Testis (tissue), 3 donors: ENCODE results near the gene COL11A1. TPM values are rescaled to one million over a fixed set of nuclear protein-coding genes. Genes with fewer than 3 reads are reported as not detected.

Experiments
- DNase-seq: peaks from one replicate; pipeline ENCODE4 v3.0.0-alpha.2; 2019
- H3K27ac ChIP-seq, 2 donors: fragments of 200-600 bp; sonication (generic); one replicate each; pipeline ENCODE4 v1.5.1; 2019
- H3K27me3 ChIP-seq: fragments of 200-600 bp; sonication (generic); one replicate; pipeline ENCODE4 v1.5.1; 2019
- H3K36me3 ChIP-seq: fragments of 200-600 bp; sonication (generic); one replicate; pipeline ENCODE4 v1.5.1; 2017; ENCODE audit warnings: low read depth; ENCODE audit errors: missing control alignments
- H3K4me1 ChIP-seq: fragments of 200-600 bp; sonication (generic); one replicate; pipeline ENCODE4 v1.5.1; 2019
- H3K4me3 ChIP-seq, 2 donors: fragments of 200-600 bp; sonication (generic); one replicate each; pipeline ENCODE4 v1.5.1; 2017 to 2019
- H3K9me3 ChIP-seq: fragments of 200-600 bp; sonication (generic); one replicate; pipeline ENCODE4 v1.5.1; 2017
- CTCF ChIP-seq, 3 experiments: fragments of 450-650 bp in 2 of 3; fragments of 200-600 bp in 1 of 3; sonication (generic) in 1 of 3; IDR thresholded peaks; one replicate each; pipeline ENCODE4 v1.5.1; 2016 to 2019; ENCODE audit warnings: antibody characterized with exemption in 3 of 3, mild to moderate bottlenecking in 2 of 3, moderate library complexity in 1 of 3
- POLR2A ChIP-seq: fragments of 450-650 bp; IDR thresholded peaks from one replicate; pipeline ENCODE4 v1.6.1; 2017; ENCODE audit warnings: antibody characterized with exemption, mild to moderate bottlenecking, moderate library complexity
- WGBS, 2 donors: methylation state at CpG; one replicate each; pipeline ENCODE4 v1.1.5; 2018; 5-methylcytosine and 5-hydroxymethylcytosine counted together
- intact Hi-C: fragments of 100-400 bp; cut with DNase I; formaldehyde crosslinking; loops from one replicate; pipeline ENCODE4 v1.15.1; 2023; ENCODE audit warnings: low total_unique reads
- polyA plus RNA-seq: library from polyadenylated mRNA; stranded (reverse); fragments of 350-450 nt; fragmentation: Illumina TruSeq; extraction: RNeasy Lipid Tissue Mini Kit (QIAGEN cat#74804); gene quantifications from one replicate; pipeline ENCODE4 v1.2.3, GENCODE V29; 2014; ENCODE audit warnings: low read depth, low replicate concordance; ENCODE audit not compliant: insufficient read depth
- total RNA-seq, 2 donors: library from RNA; depleted of rRNA; stranded (reverse); fragments of >200 nt; gene quantifications; one replicate each; pipeline ENCODE4 v1.2.3, GENCODE V29; 2016

The COL11A1 gene
- total and polyA plus RNA-seq, 3 donors from 2014 or later: 3.5 to 7.0 (median 4.0) TPM

- no peaks in the 10 kb centered on the region for H3K27me3 ChIP-seq
- no peaks in the 10 kb centered on the region for H3K9me3 ChIP-seq
- WGBS, 2 donors: 64 to 85% methylated on average over 1 of the region's 1 CpG
- no peaks in the 10 kb centered on the region for H3K4me1 ChIP-seq
- H3K36me3 ChIP-seq: no peaks in the 10 kb centered on the region
- no peak for DNase-seq
- TF ChIP-seq CTCF (IDR thresholded peaks at IDR 0.05) (no peak), POLR2A (no peak)
- intact Hi-C loops: no loop called here
- H3K27ac ChIP-seq: no peak overlapping the region
- H3K4me3 ChIP-seq: no peak overlapping the region
Measured at GRCh38 chr1:103024051-103024450, 84.3 kb downstream of the COL11A1 start.

- WGBS, 2 donors: 84 to 92% methylated on average over 3 of the region's 3 CpGs
- DNase-seq: no peak
- H3K36me3 ChIP-seq: no peaks in the 10 kb centered on the region
- TF ChIP-seq POLR2A: no peak
- no peaks in the 10 kb centered on the region for H3K27me3 ChIP-seq
- no peak overlapping the region for H3K27ac ChIP-seq
- no peaks in the 10 kb centered on the region for H3K4me1 ChIP-seq
- H3K4me3 ChIP-seq: no peak overlapping the region
- intact Hi-C loops: no loop called here
- no peaks in the 10 kb centered on the region for H3K9me3 ChIP-seq
Measured at GRCh38 chr1:103002005-103002404, 106.3 kb downstream of the COL11A1 start.

- Histone ChIP-seq H3K36me3 (no peaks in the 10 kb centered on the region), H3K4me1 (no peaks in the 10 kb centered on the region), H3K27ac (no peak overlapping the region), H3K9me3 (no peaks in the 10 kb centered on the region), H3K4me3 (no peak overlapping the region), H3K27me3 (no peaks in the 10 kb centered on the region)
- no peak for DNase-seq
- intact Hi-C loops: no loop called here
- WGBS, 2 donors: 93 to 94% methylated on average over 6 of the region's 6 CpGs
- TF ChIP-seq POLR2A (no peak), CTCF (IDR thresholded peaks at IDR 0.05) (no peak)
Measured at GRCh38 chr1:102978874-102979273, 129.4 kb downstream of the COL11A1 start.

- H3K4me1 ChIP-seq: no peaks in the 10 kb centered on the region
- no peaks in the 10 kb centered on the region for H3K9me3 ChIP-seq
- TF ChIP-seq CTCF (IDR thresholded peaks at IDR 0.05): no peak
- no peak for TF ChIP-seq POLR2A
- H3K27ac ChIP-seq: no peak overlapping the region
- H3K27me3 ChIP-seq: no peaks in the 10 kb centered on the region
- H3K4me3 ChIP-seq: no peak overlapping the region
- H3K36me3 ChIP-seq: no peaks in the 10 kb centered on the region
- DNase-seq: no peak
- intact Hi-C loops: no loop called here
Measured at GRCh38 chr1:102977292-102977691, 131.0 kb downstream of the COL11A1 start.

- intact Hi-C loops: no loop called here
- Histone ChIP-seq H3K9me3 (no peaks in the 10 kb centered on the region), H3K36me3 (no peaks in the 10 kb centered on the region), H3K4me3 (no peak overlapping the region), H3K27ac (no peak overlapping the region), H3K27me3 (no peaks in the 10 kb centered on the region), H3K4me1 (no peaks in the 10 kb centered on the region)
- WGBS, 2 donors: 57 to 58% methylated on average over 17 of the region's 17 CpGs
- TF ChIP-seq POLR2A: no peak
- TF ChIP-seq CTCF (IDR thresholded peaks at IDR 0.05): peak in 2 of 3 experiments; percentile 19 to 71
- peak; percentile 30 for DNase-seq
Measured at GRCh38 chr1:102970496-102971078, 137.7 kb downstream of the COL11A1 start.
